Keratinocyte (primary cell): ENCODE measurements around the gene FBXL17.

ENCODE experiments used
- EZH2 ChIP-seq: IDR thresholded peaks from one replicate; pipeline ENCODE4 v1.6.1; 2012; ENCODE audit warnings: inconsistent platforms, mild to moderate bottlenecking, low read length, moderate library complexity
- TF ChIP-seq, protein P1 (sequence below), 3 experiments: IDR thresholded peaks in 1 of 3; conservative IDR thresholded peaks in 1 of 3; optimal IDR thresholded peaks in 1 of 3; 2 replicates in 2 of 3; 3 replicates in 1 of 3; pipeline versions ENCODE3 to v1.5.1; 2011; ENCODE audit warnings: low read length in 3 of 3, mild to moderate bottlenecking in 3 of 3, moderate library complexity in 2 of 3, control low read depth in 1 of 3, inconsistent platforms in 1 of 3; ENCODE audit not compliant: insufficient read depth in 2 of 3; ENCODE audit errors: extremely low read depth in 1 of 3

DNA sequence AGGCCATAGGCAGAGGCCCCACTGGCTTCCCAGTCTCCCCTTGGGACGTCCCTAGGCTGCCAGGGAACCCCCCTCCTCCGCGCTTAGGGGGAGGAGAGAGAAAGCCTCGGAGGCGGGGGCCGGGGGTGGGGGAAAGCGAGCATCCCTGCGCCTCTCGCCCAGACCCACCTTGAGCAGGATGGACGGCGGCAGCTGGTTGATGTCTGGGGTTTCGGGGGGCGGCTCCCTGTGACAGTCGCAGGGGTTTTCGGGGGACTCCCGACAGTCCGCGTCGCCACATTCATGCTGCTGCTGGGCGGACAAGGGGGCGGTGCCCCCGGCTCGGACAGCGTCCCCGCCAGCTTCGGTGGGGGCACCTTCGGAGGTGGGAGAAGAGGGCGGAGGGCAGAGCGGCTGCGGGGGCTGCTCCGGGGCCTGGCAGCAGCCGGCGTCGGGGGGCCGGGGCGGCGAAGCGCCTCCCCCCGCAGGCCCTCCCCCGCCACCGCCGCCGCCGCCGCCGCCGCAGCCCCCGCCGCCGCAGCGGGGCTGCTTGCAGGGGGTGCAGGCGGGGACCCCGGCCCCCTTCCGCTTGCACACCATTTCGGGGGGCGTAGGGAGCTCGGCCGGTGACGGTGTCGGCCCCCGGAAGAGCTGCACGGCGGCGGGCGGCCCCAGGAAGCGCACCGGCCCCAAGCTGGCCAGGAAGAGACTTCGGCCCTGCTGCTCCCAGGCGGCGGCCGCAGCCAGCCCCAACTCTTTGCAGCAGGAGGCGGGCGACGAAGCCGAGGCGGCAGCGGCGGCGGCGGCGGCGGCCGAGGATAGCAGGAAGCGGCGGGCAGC is 1.2 kb downstream of the FBXL17 start:
- TF ChIP-seq EZH2 = no peak
- TF ChIP-seq, protein P1, sequence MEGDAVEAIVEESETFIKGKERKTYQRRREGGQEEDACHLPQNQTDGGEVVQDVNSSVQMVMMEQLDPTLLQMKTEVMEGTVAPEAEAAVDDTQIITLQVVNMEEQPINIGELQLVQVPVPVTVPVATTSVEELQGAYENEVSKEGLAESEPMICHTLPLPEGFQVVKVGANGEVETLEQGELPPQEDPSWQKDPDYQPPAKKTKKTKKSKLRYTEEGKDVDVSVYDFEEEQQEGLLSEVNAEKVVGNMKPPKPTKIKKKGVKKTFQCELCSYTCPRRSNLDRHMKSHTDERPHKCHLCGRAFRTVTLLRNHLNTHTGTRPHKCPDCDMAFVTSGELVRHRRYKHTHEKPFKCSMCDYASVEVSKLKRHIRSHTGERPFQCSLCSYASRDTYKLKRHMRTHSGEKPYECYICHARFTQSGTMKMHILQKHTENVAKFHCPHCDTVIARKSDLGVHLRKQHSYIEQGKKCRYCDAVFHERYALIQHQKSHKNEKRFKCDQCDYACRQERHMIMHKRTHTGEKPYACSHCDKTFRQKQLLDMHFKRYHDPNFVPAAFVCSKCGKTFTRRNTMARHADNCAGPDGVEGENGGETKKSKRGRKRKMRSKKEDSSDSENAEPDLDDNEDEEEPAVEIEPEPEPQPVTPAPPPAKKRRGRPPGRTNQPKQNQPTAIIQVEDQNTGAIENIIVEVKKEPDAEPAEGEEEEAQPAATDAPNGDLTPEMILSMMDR (optimal IDR thresholded peaks at IDR 0.05 in 1 of 3, IDR thresholded peaks at IDR 0.05 in 1 of 3, conservative IDR thresholded peaks at IDR 0.05 in 1 of 3; ENCODE audit: extremely low read depth in 1 of 3, insufficient read depth in 2 of 3, low read length in 3 of 3) = no peak
